ENCODE results near the gene NXT1.

DNA sequence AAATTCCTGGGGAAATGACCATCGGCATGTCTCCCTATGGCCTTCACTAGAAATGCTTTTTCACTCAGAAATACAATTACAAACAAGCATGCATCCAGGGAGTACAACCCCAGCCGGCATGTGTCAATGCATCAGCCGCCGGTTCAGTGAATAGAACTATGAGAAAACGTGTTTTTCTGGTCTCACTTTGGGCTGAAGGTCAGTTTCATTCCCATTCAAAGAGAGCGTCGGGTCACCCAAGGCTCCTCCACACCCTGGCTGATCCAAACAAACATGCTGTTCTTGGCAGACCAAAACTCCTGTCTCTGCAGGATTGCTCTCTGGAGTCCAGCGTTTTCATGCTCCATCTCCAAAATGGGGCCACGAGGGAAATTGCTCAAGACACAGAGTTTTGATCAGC is 35.5 kb upstream of the NXT1 start:
- TF ChIP-seq, protein P1, sequence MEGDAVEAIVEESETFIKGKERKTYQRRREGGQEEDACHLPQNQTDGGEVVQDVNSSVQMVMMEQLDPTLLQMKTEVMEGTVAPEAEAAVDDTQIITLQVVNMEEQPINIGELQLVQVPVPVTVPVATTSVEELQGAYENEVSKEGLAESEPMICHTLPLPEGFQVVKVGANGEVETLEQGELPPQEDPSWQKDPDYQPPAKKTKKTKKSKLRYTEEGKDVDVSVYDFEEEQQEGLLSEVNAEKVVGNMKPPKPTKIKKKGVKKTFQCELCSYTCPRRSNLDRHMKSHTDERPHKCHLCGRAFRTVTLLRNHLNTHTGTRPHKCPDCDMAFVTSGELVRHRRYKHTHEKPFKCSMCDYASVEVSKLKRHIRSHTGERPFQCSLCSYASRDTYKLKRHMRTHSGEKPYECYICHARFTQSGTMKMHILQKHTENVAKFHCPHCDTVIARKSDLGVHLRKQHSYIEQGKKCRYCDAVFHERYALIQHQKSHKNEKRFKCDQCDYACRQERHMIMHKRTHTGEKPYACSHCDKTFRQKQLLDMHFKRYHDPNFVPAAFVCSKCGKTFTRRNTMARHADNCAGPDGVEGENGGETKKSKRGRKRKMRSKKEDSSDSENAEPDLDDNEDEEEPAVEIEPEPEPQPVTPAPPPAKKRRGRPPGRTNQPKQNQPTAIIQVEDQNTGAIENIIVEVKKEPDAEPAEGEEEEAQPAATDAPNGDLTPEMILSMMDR (IDR thresholded peaks at IDR 0.05) = no peak
- TF ChIP-seq EP300 (IDR thresholded peaks at IDR 0.05) (peak in 1 of 2 donors; percentile 64), POLR2A (IDR thresholded peaks at IDR 0.05) (no peak)
